VCaP (cell line): Measurements from ENCODE around the gene ZNF496.
"Not testable (repeated sequence)": the region's sequence is repeated elsewhere in the genome, so short reads cannot be mapped to it uniquely, and the experiment has no call there.

ENCODE experiments used
- H3K27ac ChIP-seq: fragments of 450-650 bp; 2 replicates; pipeline ENCODE4 v1.5.1; 2017
- CTCF ChIP-seq: fragments of 450-650 bp; conservative IDR thresholded peaks from 2 replicates; pipeline ENCODE4 v1.5.1; 2017; ENCODE audit warnings: mild to moderate bottlenecking, moderate library complexity

The ZNF496 gene

GRCh38 chr1:247370786-247371732 is 39.4 kb upstream of the ZNF496 start:
- H3K27ac ChIP-seq: no peak overlapping the region

GRCh38 chr1:247368490-247369145 is 37.0 kb upstream of the ZNF496 start:
- no peak overlapping the region for H3K27ac ChIP-seq
- TF ChIP-seq CTCF: no peak

More at GRCh38 chr1:247370786-247371732, 39.4 kb upstream of the ZNF496 start:
- no peak for TF ChIP-seq CTCF

- no peak overlapping the region for H3K27ac ChIP-seq
- no peak for TF ChIP-seq CTCF
Measured at GRCh38 chr1:247367786-247368422, 36.2 kb upstream of the ZNF496 start.

GRCh38 chr1:247366926-247367645 is 35.4 kb upstream of the ZNF496 start:
- no peak overlapping the region for H3K27ac ChIP-seq
- TF ChIP-seq CTCF: no peak

- not testable (repeated sequence) for H3K27ac ChIP-seq
Measured at GRCh38 chr1:247366345-247366744, 34.7 kb upstream of the ZNF496 start.

GRCh38 chr1:247365023-247365422 is 33.4 kb upstream of the ZNF496 start:
- no peak for TF ChIP-seq CTCF

GRCh38 chr1:247363000-247363399 is 31.3 kb upstream of the ZNF496 start:
- H3K27ac ChIP-seq: not testable (repeated sequence)

More at GRCh38 chr1:247365023-247365422, 33.4 kb upstream of the ZNF496 start:
- H3K27ac ChIP-seq: no peak overlapping the region

- H3K27ac ChIP-seq: no peak overlapping the region
- TF ChIP-seq CTCF: no peak
Measured at GRCh38 chr1:247362153-247362552, 30.5 kb upstream of the ZNF496 start.
